OCI-LY1 (cell line): ENCODE data around the gene TLE7.
A peak's percentile ranks its signal among the peaks of the same experiment; 100 is the strongest.

Source experiments
- H2AFZ ChIP-seq: fragments of 200-600 bp; sonication (generic), shearing (Covaris generic); 2 replicates; pipeline ENCODE4 v1.6.0; 2014; ENCODE audit warnings: antibody characterized with exemption, mild to moderate bottlenecking, low read length
- H3F3A ChIP-seq: fragments of 200-600 bp; sonication (generic), shearing (Covaris generic); 2 replicates; pipeline ENCODE4 v1.6.0; 2014; ENCODE audit warnings: mild to moderate bottlenecking, antibody characterized with exemption, low read length, moderate library complexity; ENCODE audit not compliant: insufficient read depth
- H3K27ac ChIP-seq: fragments of 200-600 bp; sonication (generic); 2 replicates; pipeline ENCODE4 v1.5.1; 2014; ENCODE audit warnings: low read length, mixed run types, mild to moderate bottlenecking, low read depth; ENCODE audit not compliant: poor library complexity, severe bottlenecking
- H3K27me3 ChIP-seq: fragments of 200-600 bp; sonication (generic); 2 replicates; pipeline ENCODE4 v1.6.0; 2014; ENCODE audit warnings: antibody characterized with exemption, mild to moderate bottlenecking, low read length, moderate library complexity; ENCODE audit not compliant: insufficient read depth
- H3K36me3 ChIP-seq: fragments of 200-600 bp; sonication (generic); 2 replicates; pipeline ENCODE4 v1.6.1; 2014; ENCODE audit warnings: mild to moderate bottlenecking, antibody characterized with exemption, low read length, moderate library complexity, mixed read lengths; ENCODE audit not compliant: insufficient read depth
- H3K4me1 ChIP-seq: fragments of 200-600 bp; sonication (generic); 2 replicates; pipeline ENCODE4 v1.5.1; 2014; ENCODE audit warnings: mild to moderate bottlenecking, low read length, moderate library complexity; ENCODE audit not compliant: insufficient read depth, severe bottlenecking
- H3K4me2 ChIP-seq: fragments of 200-600 bp; sonication (generic), shearing (Covaris generic); 2 replicates; pipeline ENCODE4 v1.6.1; 2014; ENCODE audit warnings: low read length
- H3K4me3 ChIP-seq: fragments of 200-600 bp; sonication (generic); 2 replicates; pipeline ENCODE4 v1.5.1; 2014; ENCODE audit warnings: low read length, low read depth, mild to moderate bottlenecking, mixed read lengths; ENCODE audit not compliant: poor library complexity, severe bottlenecking
- H3K79me2 ChIP-seq: fragments of 200-600 bp; shearing (Covaris generic); 2 replicates; pipeline ENCODE4 v1.6.1; 2016; ENCODE audit warnings: mixed run types, low read length, mixed read lengths; ENCODE audit not compliant: insufficient read depth
- H3K9ac ChIP-seq: fragments of 200-600 bp; sonication (generic), shearing (Covaris generic); 2 replicates; pipeline ENCODE4 v1.6.1; 2014; ENCODE audit warnings: mild to moderate bottlenecking, low read length, mixed read lengths
- H3K9me2 ChIP-seq: fragments of 200-600 bp; sonication (generic), shearing (Covaris generic); 2 replicates; pipeline ENCODE4 v1.6.1; 2014; ENCODE audit warnings: low read depth, mild to moderate bottlenecking, low read length, mixed read lengths
- H3K9me3 ChIP-seq: fragments of 200-600 bp; shearing (Covaris generic); 2 replicates; pipeline ENCODE4 v1.6.1; 2014; ENCODE audit warnings: low read length, mixed read lengths
- H4K20me1 ChIP-seq: fragments of 200-600 bp; sonication (generic), shearing (Covaris generic); 2 replicates; pipeline ENCODE4 v1.6.0; 2016; ENCODE audit warnings: mild to moderate bottlenecking, low read length; ENCODE audit not compliant: insufficient read depth
- EZH2 ChIP-seq: fragments of 200-600 bp; sonication (generic), shearing (Covaris generic); IDR thresholded peaks from 2 replicates; pipeline ENCODE4 v1.8.0; 2017; ENCODE audit warnings: borderline replicate concordance, mixed run types, mild to moderate bottlenecking, antibody characterized with exemption, low read length, moderate library complexity, mixed read lengths
- TF ChIP-seq, protein P1 (sequence below): fragments of 200-600 bp; sonication (generic), shearing (Covaris generic); IDR thresholded peaks from 2 replicates; pipeline ENCODE4 v1.5.1; 2017; ENCODE audit warnings: mild to moderate bottlenecking, antibody characterized with exemption, low read length, moderate library complexity, mixed read lengths

Gene TLE7

DNA sequence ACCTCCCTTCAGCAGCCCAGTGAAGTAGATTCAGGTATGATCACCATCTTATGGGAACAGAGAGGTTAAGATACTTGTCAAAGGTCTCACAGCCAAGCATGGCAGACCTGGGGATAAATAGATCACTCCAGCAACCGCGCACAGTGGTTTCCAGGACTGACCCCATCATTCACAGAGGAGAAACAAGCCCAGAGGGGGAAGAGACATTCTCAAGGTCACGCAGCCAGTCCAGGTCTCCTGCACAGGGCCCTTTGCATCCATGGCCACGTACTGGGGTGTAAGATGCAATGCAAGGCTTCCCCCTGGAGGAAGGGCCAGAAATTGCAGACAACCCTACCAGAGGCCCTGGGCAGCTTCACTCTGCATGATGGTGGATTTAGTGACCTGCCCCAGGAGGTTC, 19.9 kb downstream of the TLE7 start:
- Histone ChIP-seq H3K27me3 (peaks cover 8% of the 10 kb centered on the region), H3K9me3 (no peaks in the 10 kb centered on the region)
- TF ChIP-seq, protein P1, sequence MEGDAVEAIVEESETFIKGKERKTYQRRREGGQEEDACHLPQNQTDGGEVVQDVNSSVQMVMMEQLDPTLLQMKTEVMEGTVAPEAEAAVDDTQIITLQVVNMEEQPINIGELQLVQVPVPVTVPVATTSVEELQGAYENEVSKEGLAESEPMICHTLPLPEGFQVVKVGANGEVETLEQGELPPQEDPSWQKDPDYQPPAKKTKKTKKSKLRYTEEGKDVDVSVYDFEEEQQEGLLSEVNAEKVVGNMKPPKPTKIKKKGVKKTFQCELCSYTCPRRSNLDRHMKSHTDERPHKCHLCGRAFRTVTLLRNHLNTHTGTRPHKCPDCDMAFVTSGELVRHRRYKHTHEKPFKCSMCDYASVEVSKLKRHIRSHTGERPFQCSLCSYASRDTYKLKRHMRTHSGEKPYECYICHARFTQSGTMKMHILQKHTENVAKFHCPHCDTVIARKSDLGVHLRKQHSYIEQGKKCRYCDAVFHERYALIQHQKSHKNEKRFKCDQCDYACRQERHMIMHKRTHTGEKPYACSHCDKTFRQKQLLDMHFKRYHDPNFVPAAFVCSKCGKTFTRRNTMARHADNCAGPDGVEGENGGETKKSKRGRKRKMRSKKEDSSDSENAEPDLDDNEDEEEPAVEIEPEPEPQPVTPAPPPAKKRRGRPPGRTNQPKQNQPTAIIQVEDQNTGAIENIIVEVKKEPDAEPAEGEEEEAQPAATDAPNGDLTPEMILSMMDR: peak; percentile 60
- no peak for TF ChIP-seq EZH2

DNA sequence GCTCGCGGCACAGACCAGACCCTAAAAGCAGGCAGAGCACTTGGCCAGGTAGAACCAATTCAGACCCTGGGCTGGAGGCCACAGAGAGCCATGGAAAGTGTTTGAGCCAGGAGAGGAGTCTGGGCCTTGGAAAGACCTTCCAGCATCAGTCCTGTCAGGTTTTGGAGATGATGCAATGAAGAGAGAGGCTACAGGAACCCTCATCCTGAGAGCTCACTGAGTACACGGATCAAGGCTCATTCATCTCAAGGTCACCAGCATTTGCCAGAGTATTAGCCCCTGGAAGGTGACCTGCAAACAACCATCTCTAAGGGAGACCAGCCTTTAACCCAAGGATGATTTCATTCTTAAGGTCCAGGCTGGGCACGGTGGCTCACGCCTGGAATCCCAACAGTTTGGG, 27.8 kb downstream of the TLE7 start:
- Histone ChIP-seq H3K9ac (no peak overlapping the region), H2AFZ (no peak overlapping the region), H3K27me3 (no peaks in the 10 kb centered on the region), H3K4me1 (no peaks in the 10 kb centered on the region), H3F3A (no peaks in the 10 kb centered on the region), H3K79me2 (no peaks in the 10 kb centered on the region), H3K4me2 (no peak overlapping the region), H3K9me3 (no peaks in the 10 kb centered on the region), H4K20me1 (no peaks in the 10 kb centered on the region), H3K4me3 (no peak overlapping the region), H3K36me3 (no peaks in the 10 kb centered on the region), H3K27ac (no peak overlapping the region), H3K9me2 (no peaks in the 10 kb centered on the region)
- TF ChIP-seq, protein P1: no peak
- TF ChIP-seq EZH2: no peak

More for the DNA sequence above, 19.9 kb downstream of the TLE7 start:
- H3K4me3 ChIP-seq: no peak overlapping the region
- no peaks in the 10 kb centered on the region for H4K20me1 ChIP-seq
- H2AFZ ChIP-seq: no peak overlapping the region
- no peak overlapping the region for H3K9ac ChIP-seq
- H3K9me2 ChIP-seq: no peaks in the 10 kb centered on the region
- H3K79me2 ChIP-seq: no peaks in the 10 kb centered on the region
- H3F3A ChIP-seq: no peaks in the 10 kb centered on the region
- no peak overlapping the region for H3K4me2 ChIP-seq
- H3K27ac ChIP-seq: no peak overlapping the region
- H3K4me1 ChIP-seq: no peaks in the 10 kb centered on the region
- no peaks in the 10 kb centered on the region for H3K36me3 ChIP-seq

DNA sequence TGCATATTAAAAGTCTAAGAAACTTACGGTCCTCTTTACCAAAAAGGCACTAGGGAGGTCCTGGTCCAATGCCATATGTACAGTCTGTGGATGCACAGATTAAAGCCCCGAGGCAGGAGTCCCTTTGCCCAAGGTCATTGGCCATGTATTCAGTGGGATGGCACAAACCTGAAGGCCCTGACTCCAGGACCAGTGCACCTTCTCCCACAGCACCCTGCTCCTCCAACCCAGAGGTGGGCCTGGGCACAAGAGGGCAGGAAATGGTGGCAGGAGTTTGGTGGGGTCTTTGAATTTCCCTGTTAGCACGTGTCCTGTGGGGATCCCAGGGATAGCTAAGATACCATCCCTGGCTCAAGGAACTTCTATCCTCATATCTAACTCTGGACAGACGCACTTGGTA, 28.5 kb downstream of the TLE7 start:
- no peaks in the 10 kb centered on the region for H3K79me2 ChIP-seq
- TF ChIP-seq EZH2: no peak
- TF ChIP-seq, protein P1: no peak
- H3K9me3 ChIP-seq: no peaks in the 10 kb centered on the region
- H2AFZ ChIP-seq: no peak overlapping the region
- no peaks in the 10 kb centered on the region for H3K9me2 ChIP-seq
- H4K20me1 ChIP-seq: no peaks in the 10 kb centered on the region
- H3K9ac ChIP-seq: no peak overlapping the region
- no peaks in the 10 kb centered on the region for H3F3A ChIP-seq
- H3K4me3 ChIP-seq: no peak overlapping the region
- H3K27me3 ChIP-seq: no peaks in the 10 kb centered on the region
- no peak overlapping the region for H3K27ac ChIP-seq
- H3K4me2 ChIP-seq: no peak overlapping the region
- no peaks in the 10 kb centered on the region for H3K4me1 ChIP-seq
- H3K36me3 ChIP-seq: no peaks in the 10 kb centered on the region
